ENCODE results near the gene ALK. TPM values are rescaled to one million over a fixed set of nuclear protein-coding genes. Genes with fewer than 3 reads are reported as not detected.

The ALK gene
- total RNA-seq, 3 donors from 2014 or later: not detected

DNA sequence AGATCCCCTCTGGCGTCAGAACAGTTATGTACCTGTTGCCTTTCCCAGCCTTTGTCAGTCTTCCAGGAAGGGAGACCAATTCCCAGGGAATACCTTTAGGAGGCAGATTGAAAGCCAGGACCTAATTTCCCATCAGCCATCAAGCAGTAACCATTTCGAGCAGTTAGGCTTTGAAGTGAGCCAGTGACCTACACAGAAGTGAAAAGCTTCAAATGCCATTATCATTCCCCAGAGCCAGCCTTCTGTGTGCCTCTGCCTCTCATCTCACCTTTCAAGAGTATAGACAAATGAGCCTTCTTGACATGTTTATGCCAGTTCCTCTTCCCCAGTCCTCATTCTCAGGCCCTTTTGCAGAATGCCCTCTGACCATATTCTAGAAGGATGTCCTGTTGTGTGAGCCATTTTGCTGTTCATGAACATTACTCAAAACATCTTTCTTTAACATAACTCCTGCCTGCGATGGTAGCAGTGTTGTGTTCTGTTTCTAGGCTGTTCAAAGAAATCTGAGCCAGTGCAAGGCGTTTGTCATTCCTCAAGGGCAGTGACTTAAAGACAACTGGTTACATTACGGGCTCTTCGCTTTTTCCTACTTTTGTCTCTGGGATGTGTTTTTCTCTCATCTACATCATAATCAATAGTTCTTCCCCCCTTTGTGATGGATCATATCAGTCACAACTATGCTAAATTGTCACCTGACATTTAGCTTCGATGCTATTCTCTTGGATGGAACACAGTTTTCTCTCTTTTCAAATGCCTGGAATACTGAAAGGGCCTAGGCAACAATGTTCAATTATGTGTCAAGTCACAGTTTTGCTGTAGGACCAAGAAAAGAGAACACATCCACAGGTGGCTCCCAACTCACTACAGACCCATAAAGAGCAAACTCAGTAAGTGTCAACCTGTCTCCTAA, 138.6 kb downstream of the ALK start:
- ATAC-seq: no peak
- no peaks in the 10 kb centered on the region for H3K36me3 Mint-ChIP-seq (ENCODE audit: insufficient read depth)
- H3K4me3 Mint-ChIP-seq: no peak overlapping the region
- H3K27me3 Mint-ChIP-seq (ENCODE audit: low read depth): peaks cover 17% of the 10 kb centered on the region
- H3K9me3 Mint-ChIP-seq: no peaks in the 10 kb centered on the region
- no peak for DNase-seq
- no peaks in the 10 kb centered on the region for H3K4me1 Mint-ChIP-seq (ENCODE audit: low read depth)

DNA sequence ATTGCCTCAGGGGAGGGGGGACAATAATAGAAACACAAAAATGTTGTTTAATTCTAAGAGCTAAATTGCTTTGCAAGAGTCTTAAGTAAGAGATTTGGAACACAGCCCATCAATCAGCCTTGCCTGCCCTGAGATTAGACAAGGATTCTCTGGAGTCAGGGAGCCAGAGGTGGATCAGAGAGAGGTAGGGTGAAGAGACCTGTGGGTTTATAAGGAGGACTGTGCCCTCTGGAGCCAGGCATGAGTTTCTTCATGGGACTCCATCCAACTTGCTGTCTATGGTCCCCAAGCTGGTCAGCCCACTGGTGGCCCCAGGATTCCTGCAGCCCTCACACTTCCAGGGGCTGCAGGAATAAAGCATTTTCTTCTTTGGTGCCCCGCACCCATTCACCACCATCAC, 139.3 kb downstream of the ALK start:
- H3K27me3 Mint-ChIP-seq (ENCODE audit: low read depth): peaks cover 20% of the 10 kb centered on the region
- no peaks in the 10 kb centered on the region for H3K36me3 Mint-ChIP-seq (ENCODE audit: insufficient read depth)
- no peaks in the 10 kb centered on the region for H3K4me1 Mint-ChIP-seq (ENCODE audit: low read depth)
- H3K9me3 Mint-ChIP-seq: no peaks in the 10 kb centered on the region
- no peak for ATAC-seq
- H3K4me3 Mint-ChIP-seq: no peak overlapping the region
- no peak for DNase-seq

DNA sequence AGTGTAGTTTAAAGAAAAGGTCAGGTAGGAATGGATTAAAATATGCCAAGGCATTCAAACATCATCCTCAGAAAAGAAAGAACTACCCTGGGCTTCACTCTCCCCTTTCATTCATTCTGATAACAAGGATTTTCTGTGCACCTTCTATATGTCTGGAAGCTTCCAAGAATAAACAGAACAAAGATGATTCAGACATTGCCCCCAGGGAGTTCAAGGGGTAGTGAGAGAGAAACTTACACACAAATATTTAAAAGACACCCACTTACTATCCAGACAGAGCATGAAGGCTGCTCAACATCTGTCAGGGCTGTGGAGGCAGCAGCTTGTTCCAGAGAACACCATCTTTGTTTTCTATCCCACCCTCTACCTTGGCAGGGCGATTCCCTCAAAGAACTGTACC, 140.5 kb downstream of the ALK start:
- no peaks in the 10 kb centered on the region for H3K9me3 Mint-ChIP-seq
- DNase-seq: no peak
- no peaks in the 10 kb centered on the region for H3K36me3 Mint-ChIP-seq (ENCODE audit: insufficient read depth)
- no peaks in the 10 kb centered on the region for H3K4me1 Mint-ChIP-seq (ENCODE audit: low read depth)
- H3K4me3 Mint-ChIP-seq: no peak overlapping the region
- ATAC-seq: no peak
- peaks cover 16% of the 10 kb centered on the region for H3K27me3 Mint-ChIP-seq (ENCODE audit: low read depth)

DNA sequence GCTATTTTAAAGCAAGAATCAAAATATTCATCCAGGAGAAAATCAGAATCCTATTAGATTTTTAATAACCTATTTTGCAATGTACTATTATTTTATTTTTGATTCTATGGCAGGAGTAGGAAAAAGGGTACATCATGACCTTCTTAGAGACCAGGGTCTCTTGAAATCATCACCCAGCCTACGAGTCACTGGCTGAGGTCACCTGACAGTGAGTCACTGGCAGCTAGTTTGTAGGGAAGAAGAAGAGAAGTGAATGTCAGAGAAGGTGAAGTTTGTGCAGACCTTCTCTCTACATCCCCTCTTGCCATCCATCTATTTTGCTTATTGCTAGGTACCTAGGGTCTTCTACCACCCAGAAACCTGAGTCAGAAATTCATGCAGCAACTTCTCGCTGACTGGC, 144.2 kb downstream of the ALK start:
- DNase-seq (no peak), ATAC-seq (no peak)
- Mint-ChIP-seq H3K27me3 (ENCODE audit: low read depth) (peaks cover 18% of the 10 kb centered on the region), H3K4me3 (no peak overlapping the region), H3K4me1 (ENCODE audit: low read depth) (no peaks in the 10 kb centered on the region), H3K9me3 (no peaks in the 10 kb centered on the region), H3K36me3 (ENCODE audit: insufficient read depth) (no peaks in the 10 kb centered on the region)

DNA sequence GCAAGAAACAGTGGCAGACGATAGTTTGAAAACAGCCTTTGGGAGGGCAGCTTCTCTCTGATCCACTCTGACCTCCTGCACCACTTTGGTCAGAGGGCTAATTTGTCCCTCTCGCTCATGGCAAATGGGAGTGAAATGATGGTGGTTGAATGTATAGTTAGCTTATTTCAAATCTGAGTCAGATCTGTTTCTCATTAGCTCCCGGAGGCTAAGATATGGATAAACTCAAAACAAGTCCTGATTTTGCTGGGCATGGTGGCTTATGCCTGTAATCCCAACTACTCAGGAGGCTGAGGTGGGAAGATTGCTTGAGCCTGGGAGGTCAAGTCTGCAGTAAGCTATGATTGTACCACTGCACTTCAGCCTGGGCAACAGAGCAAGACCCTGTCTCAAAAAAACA, 145.0 kb downstream of the ALK start:
- H3K36me3 Mint-ChIP-seq (ENCODE audit: insufficient read depth): no peaks in the 10 kb centered on the region
- ATAC-seq: no peak

DNA sequence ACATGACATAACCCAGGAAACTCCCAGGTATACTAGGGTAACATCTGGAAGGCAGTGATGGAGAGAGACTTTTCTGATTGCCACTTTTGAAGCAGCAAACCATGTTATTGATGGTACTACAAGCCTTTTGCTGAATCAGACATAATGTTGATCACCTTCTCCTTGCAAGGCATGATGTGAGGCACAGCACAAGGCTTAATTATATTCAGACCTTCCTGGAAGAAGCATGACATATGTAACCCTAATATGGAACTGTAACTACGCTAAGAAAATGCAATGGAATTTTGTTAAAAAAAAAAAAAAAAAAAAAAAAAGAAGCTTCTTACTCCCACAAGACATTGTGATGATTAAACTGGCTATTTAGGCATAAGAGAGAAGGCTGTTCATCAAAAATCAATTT, 145.4 kb downstream of the ALK start:
- peaks cover 19% of the 10 kb centered on the region for H3K27me3 Mint-ChIP-seq (ENCODE audit: low read depth)
- no peak overlapping the region for H3K4me3 Mint-ChIP-seq
- DNase-seq: no peak
- H3K4me1 Mint-ChIP-seq (ENCODE audit: low read depth): no peaks in the 10 kb centered on the region
- no peaks in the 10 kb centered on the region for H3K9me3 Mint-ChIP-seq
- no peaks in the 10 kb centered on the region for H3K36me3 Mint-ChIP-seq (ENCODE audit: insufficient read depth)
- no peak for ATAC-seq

More for the DNA sequence above, 145.0 kb downstream of the ALK start:
- peaks cover 18% of the 10 kb centered on the region for H3K27me3 Mint-ChIP-seq (ENCODE audit: low read depth)
- no peak overlapping the region for H3K4me3 Mint-ChIP-seq
- H3K9me3 Mint-ChIP-seq: no peaks in the 10 kb centered on the region
- no peak for DNase-seq
- H3K4me1 Mint-ChIP-seq (ENCODE audit: low read depth): no peaks in the 10 kb centered on the region

DNA sequence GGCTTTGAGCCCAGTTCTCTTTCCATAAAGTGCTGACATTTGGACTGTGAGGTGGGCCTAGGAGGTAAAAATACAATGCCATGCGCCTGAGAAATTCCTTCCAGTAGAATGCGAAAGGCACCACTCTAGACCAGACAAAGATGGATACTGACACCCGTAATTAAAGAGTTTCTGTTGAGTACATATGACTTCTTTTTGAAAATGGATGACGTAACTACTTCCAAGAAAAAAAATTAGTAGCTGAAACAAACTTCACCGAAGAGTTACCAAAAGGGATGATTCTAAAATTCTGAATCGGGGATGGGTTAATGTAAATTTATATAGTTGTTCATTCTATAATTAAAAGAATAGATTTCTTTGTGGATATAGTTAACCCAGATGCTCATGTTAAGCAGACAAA, 146.8 kb downstream of the ALK start:
- Mint-ChIP-seq H3K27me3 (ENCODE audit: low read depth) (peaks cover 21% of the 10 kb centered on the region), H3K36me3 (ENCODE audit: insufficient read depth) (no peaks in the 10 kb centered on the region), H3K9me3 (no peaks in the 10 kb centered on the region), H3K4me3 (no peak overlapping the region), H3K4me1 (ENCODE audit: low read depth) (no peaks in the 10 kb centered on the region)
- DNase-seq (no peak), ATAC-seq (no peak)

DNA sequence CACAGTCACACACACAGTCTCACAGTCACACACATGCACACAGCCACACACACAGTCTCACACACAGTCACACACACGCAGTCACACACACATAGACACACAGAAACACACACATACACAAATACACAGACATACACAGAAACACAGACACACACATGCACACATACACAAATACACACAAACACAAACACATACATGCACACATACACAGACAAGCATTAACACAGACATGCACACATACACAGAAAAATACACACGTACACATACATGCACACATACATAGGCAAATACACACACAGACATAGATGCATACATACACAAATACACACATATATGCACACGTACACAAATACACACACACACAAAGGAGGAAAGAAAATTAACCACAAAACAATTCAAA, 150.5 kb downstream of the ALK start:
- H3K36me3 Mint-ChIP-seq (ENCODE audit: insufficient read depth): no peaks in the 10 kb centered on the region
- H3K27me3 Mint-ChIP-seq (ENCODE audit: low read depth): peaks cover 21% of the 10 kb centered on the region
- DNase-seq (no peak), ATAC-seq (no peak)
- no peaks in the 10 kb centered on the region for H3K4me1 Mint-ChIP-seq (ENCODE audit: low read depth)
- no peaks in the 10 kb centered on the region for H3K9me3 Mint-ChIP-seq
- no peak overlapping the region for H3K4me3 Mint-ChIP-seq

DNA sequence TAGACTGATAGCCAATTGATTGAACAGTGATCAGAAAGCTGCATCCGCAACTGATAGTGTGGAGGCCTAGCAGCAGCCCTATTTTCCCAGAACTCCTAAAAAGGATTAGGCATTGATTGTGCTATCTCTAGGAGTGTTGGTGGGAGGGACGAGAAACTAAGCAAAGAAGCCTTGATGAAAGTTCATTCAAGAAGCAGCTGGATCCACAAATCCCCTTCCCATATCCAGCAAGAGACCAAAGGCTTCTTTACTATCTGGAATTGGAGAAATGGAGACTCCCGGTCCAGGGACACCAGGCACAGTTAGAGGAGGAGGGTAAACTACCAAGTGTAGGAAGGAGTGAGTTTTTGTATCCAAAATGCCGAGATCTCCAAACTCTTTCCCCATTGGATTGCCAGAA, 151.5 kb downstream of the ALK start:
- ATAC-seq: no peak
- Mint-ChIP-seq H3K27me3 (ENCODE audit: low read depth) (peaks cover 19% of the 10 kb centered on the region), H3K36me3 (ENCODE audit: insufficient read depth) (no peaks in the 10 kb centered on the region)

DNA sequence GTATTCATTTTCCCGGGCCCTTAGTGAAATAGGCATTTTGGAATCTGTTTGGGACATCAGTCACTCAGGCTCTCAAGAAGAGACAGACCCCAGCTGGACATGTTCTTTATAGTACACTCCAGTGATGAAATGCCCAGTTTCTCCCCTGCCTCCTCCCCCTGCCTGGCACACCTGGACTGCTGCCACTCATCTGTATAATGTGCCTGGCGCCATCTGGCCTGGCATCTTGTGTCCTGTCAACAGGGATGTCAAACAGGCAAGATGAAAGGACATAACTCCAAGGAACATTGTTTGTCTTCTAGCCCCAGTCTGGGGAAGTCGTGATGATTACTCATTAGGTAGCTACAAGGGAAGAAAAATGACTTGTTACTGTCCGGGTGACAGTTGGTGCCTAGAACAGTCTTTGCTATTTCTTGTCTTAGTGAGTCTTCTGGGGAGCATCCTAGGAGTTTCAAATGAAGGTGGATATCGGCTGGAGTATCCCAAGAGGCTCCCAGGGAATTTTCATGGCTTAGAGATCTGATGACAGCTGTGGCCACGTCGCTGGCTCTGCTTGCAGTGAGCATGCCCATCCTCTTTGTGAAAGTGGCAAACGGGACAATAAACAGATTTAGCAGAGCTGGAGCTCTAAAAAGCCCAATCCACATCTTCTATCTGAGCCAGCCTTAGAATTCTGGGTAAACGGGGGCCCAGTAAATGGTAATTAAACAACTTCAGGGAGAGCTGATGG, 153.6 kb downstream of the ALK start:
- no peak for ATAC-seq
- Mint-ChIP-seq H3K4me1 (ENCODE audit: low read depth) (no peaks in the 10 kb centered on the region), H3K36me3 (ENCODE audit: insufficient read depth) (no peaks in the 10 kb centered on the region), H3K27me3 (ENCODE audit: low read depth) (peaks cover 13% of the 10 kb centered on the region), H3K9me3 (no peaks in the 10 kb centered on the region), H3K4me3 (no peak overlapping the region)
- DNase-seq: no peak

More for the DNA sequence above, 151.5 kb downstream of the ALK start:
- Mint-ChIP-seq H3K4me3 (no peak overlapping the region), H3K9me3 (no peaks in the 10 kb centered on the region), H3K4me1 (ENCODE audit: low read depth) (no peaks in the 10 kb centered on the region)
- no peak for DNase-seq

DNA sequence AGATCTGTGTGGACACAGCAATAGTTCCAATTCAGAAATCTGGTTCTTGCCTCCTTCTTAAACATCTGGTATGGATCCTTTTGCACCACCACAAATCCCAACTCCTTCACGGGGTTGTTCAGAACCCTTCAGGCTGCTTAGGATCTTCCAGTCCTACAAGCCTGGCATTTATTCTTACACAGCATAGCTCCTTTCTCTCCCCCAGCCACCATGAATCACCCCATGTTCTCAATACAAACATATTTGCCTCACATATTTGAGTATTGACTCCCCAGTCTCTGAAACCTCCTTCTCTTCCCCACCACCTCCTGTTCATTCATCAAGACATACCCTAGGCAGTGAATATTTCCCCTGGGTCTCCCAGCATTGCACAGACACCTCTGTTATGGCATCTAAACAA, 155.2 kb downstream of the ALK start:
- Mint-ChIP-seq H3K4me1 (ENCODE audit: low read depth) (no peaks in the 10 kb centered on the region), H3K9me3 (no peaks in the 10 kb centered on the region)

DNA sequence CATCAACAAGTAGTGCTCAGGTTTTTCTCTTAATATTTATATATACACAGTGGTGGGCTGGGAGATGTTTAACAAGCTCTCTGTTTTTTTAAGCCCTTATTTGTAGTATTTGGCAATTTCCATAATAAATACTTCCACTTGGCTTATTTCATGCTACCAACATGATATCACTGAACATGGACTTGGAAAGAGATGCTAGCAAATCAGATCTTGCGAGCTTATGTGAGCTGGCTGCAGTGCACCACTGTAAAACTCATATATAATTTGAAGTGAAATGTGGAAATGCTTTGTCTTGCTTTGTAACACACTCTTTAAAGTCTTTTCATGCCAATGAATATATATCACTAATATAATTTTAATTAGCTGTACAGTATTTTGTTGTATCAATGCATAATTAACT, 155.7 kb downstream of the ALK start:
- Mint-ChIP-seq H3K27me3 (ENCODE audit: low read depth) (peaks cover 9% of the 10 kb centered on the region), H3K36me3 (ENCODE audit: insufficient read depth) (no peaks in the 10 kb centered on the region), H3K9me3 (no peaks in the 10 kb centered on the region), H3K4me3 (no peak overlapping the region), H3K4me1 (ENCODE audit: low read depth) (no peaks in the 10 kb centered on the region)
- no peak for DNase-seq
- ATAC-seq: no peak

More for the DNA sequence above, 155.2 kb downstream of the ALK start:
- DNase-seq (no peak), ATAC-seq (no peak)
- no peaks in the 10 kb centered on the region for H3K36me3 Mint-ChIP-seq (ENCODE audit: insufficient read depth)
- H3K4me3 Mint-ChIP-seq: no peak overlapping the region
- peaks cover 11% of the 10 kb centered on the region for H3K27me3 Mint-ChIP-seq (ENCODE audit: low read depth)

DNA sequence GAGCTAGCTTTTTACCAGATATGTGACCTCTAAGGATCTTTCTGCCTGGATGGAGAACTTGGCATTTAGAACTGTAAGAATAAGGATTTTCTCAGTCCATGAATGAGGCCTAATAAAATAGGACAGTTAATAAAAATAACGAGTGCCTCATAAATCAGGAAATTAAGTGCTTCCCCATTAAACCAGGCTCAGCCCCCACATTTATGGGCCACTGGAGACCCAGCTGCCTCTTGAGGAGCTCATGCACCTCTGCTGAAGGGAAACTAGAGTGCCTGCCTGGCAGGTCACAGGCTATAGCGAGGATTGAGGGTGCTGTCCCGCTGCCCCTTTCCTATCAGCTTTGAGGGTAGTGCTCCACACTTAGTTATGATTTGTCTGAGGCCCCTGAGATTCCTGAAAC, 158.0 kb downstream of the ALK start:
- Mint-ChIP-seq H3K4me1 (ENCODE audit: low read depth) (no peaks in the 10 kb centered on the region), H3K4me3 (no peak overlapping the region), H3K36me3 (ENCODE audit: insufficient read depth) (no peaks in the 10 kb centered on the region), H3K27me3 (ENCODE audit: low read depth) (peaks cover 3% of the 10 kb centered on the region), H3K9me3 (no peaks in the 10 kb centered on the region)
- no peak for DNase-seq
- ATAC-seq: no peak

DNA sequence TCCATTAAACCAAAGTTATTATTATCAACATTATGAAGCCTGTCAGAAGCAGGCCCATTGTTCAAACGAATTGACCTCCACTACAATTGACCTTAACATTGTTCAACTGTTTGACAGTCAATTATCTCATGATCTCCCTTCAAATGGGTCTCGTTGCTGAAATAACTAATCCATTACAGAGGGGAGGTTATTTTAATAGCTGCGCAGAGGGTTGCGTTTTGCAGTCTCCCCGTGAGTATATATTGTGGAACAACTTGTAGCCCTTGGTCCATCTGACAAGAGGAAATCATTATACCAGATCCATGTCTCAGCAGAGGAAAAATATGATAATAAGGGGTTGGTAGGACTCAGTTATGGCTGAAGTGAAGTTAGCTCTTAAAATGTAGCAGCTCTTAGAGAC, 159.1 kb downstream of the ALK start:
- no peak overlapping the region for H3K4me3 Mint-ChIP-seq
- no peak for DNase-seq
- no peaks in the 10 kb centered on the region for H3K36me3 Mint-ChIP-seq (ENCODE audit: insufficient read depth)
- no peaks in the 10 kb centered on the region for H3K4me1 Mint-ChIP-seq (ENCODE audit: low read depth)
- peaks cover 2% of the 10 kb centered on the region for H3K27me3 Mint-ChIP-seq (ENCODE audit: low read depth)
- no peaks in the 10 kb centered on the region for H3K9me3 Mint-ChIP-seq
- no peak for ATAC-seq

DNA sequence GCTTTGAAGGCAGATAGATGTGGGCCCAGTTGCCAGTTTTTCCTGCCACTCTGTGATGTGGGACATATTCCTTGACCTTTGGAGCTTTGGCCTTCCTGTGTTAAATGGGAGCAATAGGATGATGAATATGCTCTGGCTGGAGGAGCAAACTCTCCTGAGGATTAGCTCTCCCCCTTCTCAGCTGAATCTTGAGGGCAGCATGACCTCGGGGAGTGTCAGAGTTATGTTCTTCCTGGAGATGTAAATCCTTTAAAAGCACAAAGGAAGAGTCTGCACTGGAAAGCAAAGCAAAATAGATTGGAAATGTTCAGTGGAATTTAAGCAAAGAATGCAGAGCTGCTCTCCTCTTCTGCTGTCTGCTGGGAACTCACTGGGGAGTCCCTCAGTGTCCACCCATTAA, 160.1 kb downstream of the ALK start:
- no peaks in the 10 kb centered on the region for H3K36me3 Mint-ChIP-seq (ENCODE audit: insufficient read depth)
- ATAC-seq (no peak), DNase-seq (no peak)
- H3K4me1 Mint-ChIP-seq (ENCODE audit: low read depth): no peaks in the 10 kb centered on the region
- no peak overlapping the region for H3K4me3 Mint-ChIP-seq
- peaks cover 2% of the 10 kb centered on the region for H3K27me3 Mint-ChIP-seq (ENCODE audit: low read depth)
- no peaks in the 10 kb centered on the region for H3K9me3 Mint-ChIP-seq
